Activated T-cell treated with anti-CD3 and anti-CD28 coated beads, Interleukin-2, amount 50 U/mL, for 24 hours (primary cell): ENCODE results near the gene PRPF6.
"Not testable (repeated sequence)": the region's sequence is repeated elsewhere in the genome, so short reads cannot be mapped to it uniquely, and the experiment has no call there.

Experiments used
- DNase-seq: peaks from one replicate; pipeline ENCODE4 v3.0.0-alpha.2; 2020
- H3K27ac Mint-ChIP-seq: 2 replicates; pipeline ENCODE4 v1.8.0; 2020; ENCODE audit warnings: mild to moderate bottlenecking, mixed read lengths
- H3K27me3 Mint-ChIP-seq: 2 replicates; pipeline ENCODE4 v1.8.0; 2020; ENCODE audit warnings: mixed read lengths
- H3K36me3 Mint-ChIP-seq: 2 replicates; pipeline ENCODE4 v1.8.0; 2020; ENCODE audit warnings: low read depth, mixed read lengths
- H3K4me1 Mint-ChIP-seq: 2 replicates; pipeline ENCODE4 v1.8.0; 2020; ENCODE audit warnings: low read depth, mixed read lengths
- H3K4me3 Mint-ChIP-seq: 2 replicates; pipeline ENCODE4 v1.8.0; 2020; ENCODE audit warnings: mild to moderate bottlenecking, moderate library complexity, mixed read lengths
- H3K9me3 Mint-ChIP-seq: 2 replicates; pipeline ENCODE4 v1.8.0; 2020; ENCODE audit warnings: mixed read lengths

Gene PRPF6

GRCh38 chr20:63953764-63954429 is 27.0 kb upstream of the PRPF6 start:
- H3K27me3 Mint-ChIP-seq: no peaks in the 10 kb centered on the region
- H3K36me3 Mint-ChIP-seq: peaks cover 18% of the 10 kb centered on the region
- peak overlapping the region; percentile 81 for H3K27ac Mint-ChIP-seq
- peaks cover 60% of the 10 kb centered on the region for H3K4me1 Mint-ChIP-seq
- DNase-seq: no peak
- H3K4me3 Mint-ChIP-seq: peak overlapping the region; percentile 84
- H3K9me3 Mint-ChIP-seq: no peaks in the 10 kb centered on the region

- Mint-ChIP-seq H3K9me3 (no peaks in the 10 kb centered on the region), H3K4me1 (peaks cover 47% of the 10 kb centered on the region), H3K27ac (peak overlapping the region; percentile 76), H3K4me3 (peak overlapping the region; percentile 84), H3K36me3 (peaks cover 30% of the 10 kb centered on the region), H3K27me3 (no peaks in the 10 kb centered on the region)
- peak; percentile 73 for DNase-seq
Observed at GRCh38 chr20:63955281-63955826, 25.6 kb upstream of the PRPF6 start.

- peak within 1 kb of the TSS; percentile 84 for H3K4me3 Mint-ChIP-seq
- DNase-seq: peak; percentile 90
- H3K4me1 Mint-ChIP-seq: peaks cover 46% of the 10 kb centered on the region
- H3K36me3 Mint-ChIP-seq: peaks cover 31% of the 10 kb centered on the region
- H3K27ac Mint-ChIP-seq: peak within 1 kb of the TSS; percentile 94
- no peaks in the 10 kb centered on the region for H3K27me3 Mint-ChIP-seq
- no peaks in the 10 kb centered on the region for H3K9me3 Mint-ChIP-seq
Observed at GRCh38 chr20:63955827-63956663, 24.9 kb upstream of the PRPF6 start, which contains the start of gene UCKL1. UCKL1 (minus strand) TSS chr20:63956416; CDS start chr20:63956372, 44 bp downstream.

GRCh38 chr20:63956664-63957003 is 24.3 kb upstream of the PRPF6 start:
- Mint-ChIP-seq H3K27ac (peak overlapping the region; percentile 94), H3K36me3 (peaks cover 36% of the 10 kb centered on the region), H3K4me3 (peak overlapping the region; percentile 77), H3K27me3 (no peaks in the 10 kb centered on the region), H3K9me3 (no peaks in the 10 kb centered on the region), H3K4me1 (peaks cover 45% of the 10 kb centered on the region)
- no peak for DNase-seq

GRCh38 chr20:63957004-63957689 is 23.8 kb upstream of the PRPF6 start:
- Mint-ChIP-seq H3K27ac (peak overlapping the region; percentile 94), H3K36me3 (peaks cover 42% of the 10 kb centered on the region), H3K4me1 (peaks cover 41% of the 10 kb centered on the region), H3K4me3 (peak overlapping the region; percentile 77), H3K9me3 (no peaks in the 10 kb centered on the region), H3K27me3 (no peaks in the 10 kb centered on the region)
- peak; percentile 87 for DNase-seq

GRCh38 chr20:63957690-63958441 is 23.1 kb upstream of the PRPF6 start:
- no peak for DNase-seq
- H3K4me3 Mint-ChIP-seq: peak overlapping the region; percentile 77
- peaks cover 37% of the 10 kb centered on the region for H3K4me1 Mint-ChIP-seq
- no peaks in the 10 kb centered on the region for H3K27me3 Mint-ChIP-seq
- H3K9me3 Mint-ChIP-seq: no peaks in the 10 kb centered on the region
- peaks cover 49% of the 10 kb centered on the region for H3K36me3 Mint-ChIP-seq
- H3K27ac Mint-ChIP-seq: peak overlapping the region; percentile 94

- Mint-ChIP-seq H3K4me1 (peaks cover 35% of the 10 kb centered on the region), H3K27ac (peak overlapping the region; percentile 47), H3K27me3 (no peaks in the 10 kb centered on the region), H3K4me3 (no peak overlapping the region), H3K36me3 (peaks cover 52% of the 10 kb centered on the region), H3K9me3 (no peaks in the 10 kb centered on the region)
- no peak for DNase-seq
Observed at GRCh38 chr20:63958471-63958870, 22.5 kb upstream of the PRPF6 start.

GRCh38 chr20:63958964-63959698 is 21.8 kb upstream of the PRPF6 start:
- no peak for DNase-seq
- no peak overlapping the region for H3K4me3 Mint-ChIP-seq
- no peaks in the 10 kb centered on the region for H3K27me3 Mint-ChIP-seq
- no peak overlapping the region for H3K27ac Mint-ChIP-seq
- H3K4me1 Mint-ChIP-seq: peaks cover 28% of the 10 kb centered on the region
- H3K36me3 Mint-ChIP-seq: peaks cover 58% of the 10 kb centered on the region
- H3K9me3 Mint-ChIP-seq: no peaks in the 10 kb centered on the region

- Mint-ChIP-seq H3K9me3 (no peaks in the 10 kb centered on the region), H3K27me3 (no peaks in the 10 kb centered on the region), H3K4me3 (no peak overlapping the region), H3K27ac (peak overlapping the region; percentile 2), H3K36me3 (peaks cover 56% of the 10 kb centered on the region), H3K4me1 (peaks cover 22% of the 10 kb centered on the region)
- DNase-seq: no peak
Observed at GRCh38 chr20:63959699-63960075, 21.2 kb upstream of the PRPF6 start.

GRCh38 chr20:63960654-63961621 is 20.0 kb upstream of the PRPF6 start:
- Mint-ChIP-seq H3K4me1 (peaks cover 18% of the 10 kb centered on the region), H3K36me3 (peaks cover 54% of the 10 kb centered on the region)
- not testable (repeated sequence) for H3K27ac Mint-ChIP-seq, H3K27me3 Mint-ChIP-seq, H3K9me3 Mint-ChIP-seq, H3K4me3 Mint-ChIP-seq, DNase-seq

GRCh38 chr20:63961664-63962425 is 19.1 kb upstream of the PRPF6 start:
- Mint-ChIP-seq H3K36me3 (peaks cover 62% of the 10 kb centered on the region), H3K27me3 (no peaks in the 10 kb centered on the region), H3K4me1 (peaks cover 16% of the 10 kb centered on the region), H3K27ac (no peak overlapping the region), H3K4me3 (no peak overlapping the region), H3K9me3 (no peaks in the 10 kb centered on the region)
- DNase-seq: no peak
